B cell (primary cell): Measurements from ENCODE around the gene FAM131C. TPM values are rescaled to one million over a fixed set of nuclear protein-coding genes. Genes with fewer than 3 reads are reported as not detected.

Source experiments
- ATAC-seq: fragments of 200-7000 bp; cut with Tn5 transposase; one replicate; pipeline ENCODE4 v1.10.0; 2021; ENCODE audit warnings: low read depth, mild to moderate bottlenecking, moderate number of reproducible peaks, moderate library complexity
- CTCF ChIA-PET: fragments of 350-600 bp; sonication (Branson Sonifier 250); formaldehyde crosslinking; loops from one replicate; lab custom pipeline; 2021; ENCODE audit warnings: antibody characterized with exemption, inconsistent platforms; lab: Charles Lee
- POLR2A ChIA-PET: fragments of 350-600 bp; sonication (Branson Sonifier 250); formaldehyde crosslinking; loops from one replicate; lab custom pipeline; 2021; ENCODE audit warnings: antibody characterized with exemption; lab: Charles Lee
- DNase-seq: peaks from one replicate; pipeline ENCODE4 v3.0.0; 2013
- H2AFZ ChIP-seq: 2 replicates; pipeline ENCODE4 v1.6.1; 2012; ENCODE audit warnings: mild to moderate bottlenecking, low read depth, low read length; ENCODE audit not compliant: insufficient read depth, poor library complexity, severe bottlenecking
- H3K27ac ChIP-seq, 2 donors: 1 replicate in 1 of 2; 2 replicates in 1 of 2; pipeline ENCODE4 v1.5.1; 2012 to 2013; ENCODE audit warnings: low read length in 2 of 2, mild to moderate bottlenecking in 2 of 2, moderate library complexity in 1 of 2
- H3K27me3 ChIP-seq, 4 experiments: fragments of 200-600 bp in 1 of 4; sonication (generic) in 1 of 4; replicated peaks in 1 of 4; 1 replicate in 2 of 4; 2 replicates in 2 of 4; pipeline versions ENCODE4 v1.6.1 to v1.7.0; 2013 to 2016; ENCODE audit warnings: low read length in 3 of 4, mild to moderate bottlenecking in 2 of 4, mixed read lengths in 1 of 4, moderate library complexity in 1 of 4; ENCODE audit not compliant: insufficient read depth in 4 of 4, control insufficient read depth in 3 of 4; ENCODE audit errors: control extremely low read depth in 1 of 4
- H3K36me3 ChIP-seq, 2 experiments: replicated peaks in 1 of 2; 1 replicate in 1 of 2; 2 replicates in 1 of 2; pipeline versions ENCODE4 v1.6.1 to v1.7.1; 2013; ENCODE audit warnings: low read length in 1 of 2; ENCODE audit not compliant: insufficient read depth in 2 of 2, control insufficient read depth in 1 of 2; ENCODE audit errors: control extremely low read depth in 1 of 2, extremely low read depth in 1 of 2
- H3K4me1 ChIP-seq, 2 donors: fragments of 200-600 bp in 1 of 2; sonication (generic) in 1 of 2; 1 replicate in 1 of 2; 2 replicates in 1 of 2; pipeline versions ENCODE4 v1.5.1 to v1.6.1; 2013 to 2017; ENCODE audit warnings: low read length in 2 of 2; ENCODE audit not compliant: control insufficient read depth in 2 of 2, insufficient read depth in 2 of 2
- H3K4me2 ChIP-seq: replicated peaks from 2 replicates; pipeline ENCODE3; 2012; ENCODE audit warnings: mild to moderate bottlenecking, low read depth, low read length; ENCODE audit not compliant: poor library complexity, severe bottlenecking
- H3K4me3 ChIP-seq, 5 experiments: fragments of 200-600 bp in 1 of 5; sonication (generic) in 1 of 5; 1 replicate in 3 of 5; 2 replicates in 2 of 5; pipeline versions ENCODE4 v1.5.1 to v1.7.0; 2011 to 2016; ENCODE audit warnings: low read length in 4 of 5, mild to moderate bottlenecking in 4 of 5, low read depth in 2 of 5, control low read depth in 1 of 5, moderate library complexity in 1 of 5; ENCODE audit not compliant: insufficient read depth in 1 of 5; ENCODE audit errors: control extremely low read depth in 1 of 5, extremely low read depth in 1 of 5
- H3K79me2 ChIP-seq: fragments of 200-600 bp; sonication (generic); one replicate; pipeline ENCODE4 v1.6.0; 2016; ENCODE audit warnings: low read length; ENCODE audit not compliant: control insufficient read depth, insufficient read depth
- H3K9ac ChIP-seq: fragments of 200-600 bp; sonication (generic); 2 replicates; pipeline ENCODE4 v1.6.1; 2017; ENCODE audit warnings: mild to moderate bottlenecking, low read length, moderate library complexity
- H3K9me3 ChIP-seq, 3 donors: one replicate each; pipeline versions ENCODE4 v1.6.1 to v1.7.1; 2013; ENCODE audit warnings: low read length in 2 of 3; ENCODE audit not compliant: control insufficient read depth in 2 of 3, insufficient read depth in 1 of 3; ENCODE audit errors: control extremely low read depth in 1 of 3
- H4K20me1 ChIP-seq: 2 replicates; pipeline ENCODE4 v1.6.0; 2012; ENCODE audit warnings: mild to moderate bottlenecking, low read length; ENCODE audit not compliant: insufficient read depth, control insufficient read depth, poor library complexity, severe bottlenecking
- H3K27ac Mint-ChIP-seq: one replicate; pipeline ENCODE4 v1.8.0; 2021; ENCODE audit warnings: mixed read lengths
- H3K27me3 Mint-ChIP-seq: one replicate; pipeline ENCODE4 v1.8.0; 2021; ENCODE audit warnings: mixed read lengths
- H3K4me1 Mint-ChIP-seq: one replicate; pipeline ENCODE4 v1.8.0; 2021; ENCODE audit warnings: mixed read lengths
- H3K4me3 Mint-ChIP-seq: one replicate; pipeline ENCODE4 v1.8.0; 2021; ENCODE audit warnings: mixed read lengths
- H3K9me3 Mint-ChIP-seq: one replicate; pipeline ENCODE4 v1.8.0; 2022; ENCODE audit warnings: mixed read lengths; ENCODE audit not compliant: insufficient read depth
- CTCF ChIP-seq: fragments of 200-600 bp; IDR thresholded peaks from one replicate; pipeline ENCODE4 v1.8.0; 2022; ENCODE audit warnings: antibody characterized with exemption, mild to moderate bottlenecking
- EZH2 ChIP-seq: IDR thresholded peaks from 2 replicates; pipeline ENCODE4 v1.6.1; 2012; ENCODE audit warnings: borderline replicate concordance, low read depth, mild to moderate bottlenecking, moderate library complexity, low read length; ENCODE audit not compliant: insufficient read depth, poor library complexity, severe bottlenecking
- WGBS: methylation state at CpG from one replicate; pipeline ENCODE4 v1.1.5; 2013; ENCODE audit warnings: missing lambda C conversion rate; ENCODE audit not compliant: insufficient coverage; 5-methylcytosine and 5-hydroxymethylcytosine counted together
- intact Hi-C: fragments of 100-400 bp; cut with micrococcal nuclease; formaldehyde crosslinking; loops from one replicate; pipeline ENCODE4 v1.10.0; 2022
- polyA plus RNA-seq: library from polyadenylated mRNA; depleted of rRNA; stranded (reverse); fragments of >200 nt; gene quantifications from 2 replicates; pipeline ENCODE4 v1.2.3, GENCODE V29; 2012
- total RNA-seq, 2 donors: library from RNA; stranded (reverse); fragments of 120-200 nt in 1 of 2; gene quantifications; 1 replicate in 1 of 2; 2 replicates in 1 of 2; pipeline versions ENCODE4 v1.2.3 to v1.2.4, GENCODE V29; 2013 to 2022

The FAM131C gene
- total and polyA plus RNA-seq, 2 donors (not counting 1 experiment from before 2014, with no cell fraction given) = 0.37 TPM; not detected in 1

DNA sequence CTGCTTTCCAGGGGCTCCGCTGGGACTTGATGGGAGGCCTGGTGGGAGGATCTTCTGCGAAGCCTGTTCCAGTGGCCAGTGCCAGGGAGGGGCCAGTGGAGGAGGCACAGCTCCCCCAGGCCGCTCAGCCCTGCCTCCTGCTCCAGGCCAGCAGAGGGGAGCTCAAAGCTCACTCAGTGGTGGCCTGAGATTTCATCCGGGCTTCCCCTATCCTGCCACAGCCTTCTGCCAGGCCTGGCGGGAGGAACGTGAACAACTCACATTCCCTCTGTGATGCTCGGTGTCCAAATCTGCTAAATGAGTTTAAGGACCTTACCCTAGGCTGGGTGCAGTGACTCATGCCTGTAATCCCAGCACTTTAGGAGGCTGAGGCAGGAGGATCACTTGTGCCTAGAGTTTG, 26.6 kb downstream of the FAM131C start:
- H3K27me3 ChIP-seq = peaks cover 0 to 12% (median 0%) of the 10 kb centered on the region in 4 experiments
- CTCF ChIA-PET = no interaction called here
- POLR2A ChIA-PET = interaction anchor here (1.0 kb wide), 1 partner anchor 203 kb away, joined by 5 read pairs; no protein-coding TSS in a partner anchor
- H3K79me2 ChIP-seq = no peaks in the 10 kb centered on the region
- no peaks in the 10 kb centered on the region for H3K36me3 ChIP-seq
- TF ChIP-seq CTCF = no peak
- no peak for TF ChIP-seq EZH2
- no peak overlapping the region for H3K9ac ChIP-seq
- no peak for DNase-seq
- peaks cover 7% of the 10 kb centered on the region for H3K4me1 Mint-ChIP-seq
- 81% methylated on average over 7 of the region's 7 CpGs for WGBS
- no peaks in the 10 kb centered on the region for H3K9me3 ChIP-seq
- ATAC-seq = no peak
- H3K4me3 ChIP-seq = no peak overlapping the region
- H3K27me3 Mint-ChIP-seq = peaks cover 10% of the 10 kb centered on the region
- H2AFZ ChIP-seq = no peak overlapping the region
- intact Hi-C loops = no loop called here
- H3K27ac Mint-ChIP-seq = no peak overlapping the region
- H3K4me2 ChIP-seq = no peak overlapping the region
- H3K4me3 Mint-ChIP-seq = no peak overlapping the region
- no peaks in the 10 kb centered on the region for H4K20me1 ChIP-seq
- peaks cover 7 to 8% of the 10 kb centered on the region in 2 donors for H3K4me1 ChIP-seq
- H3K9me3 Mint-ChIP-seq = no peaks in the 10 kb centered on the region
- H3K27ac ChIP-seq = no peak overlapping the region

- Mint-ChIP-seq H3K27me3 (peaks cover 4% of the 10 kb centered on the region), H3K27ac (no peak overlapping the region), H3K4me1 (peaks cover 5% of the 10 kb centered on the region), H3K9me3 (no peaks in the 10 kb centered on the region), H3K4me3 (no peak overlapping the region)
- ATAC-seq (no peak), DNase-seq (no peak)
- ChIA-PET POLR2A (no interaction called here), CTCF (interaction anchor here (1.0 kb wide), 1 partner anchor 12 kb away, joined by 4 read pairs; no protein-coding TSS in a partner anchor)
- Histone ChIP-seq H3K4me1 (peaks cover 4 to 7% of the 10 kb centered on the region in 2 donors), H4K20me1 (no peaks in the 10 kb centered on the region), H3K4me2 (no peak overlapping the region), H2AFZ (no peak overlapping the region), H3K4me3 (no peak overlapping the region), H3K9me3 (no peaks in the 10 kb centered on the region), H3K27me3 (peaks cover 0 to 7% (median 0%) of the 10 kb centered on the region in 4 experiments), H3K9ac (no peak overlapping the region), H3K79me2 (no peaks in the 10 kb centered on the region), H3K36me3 (no peaks in the 10 kb centered on the region), H3K27ac (no peak overlapping the region)
- no peak for TF ChIP-seq EZH2
- intact Hi-C loops = loop anchor here (2.0 kb wide), 1 partner anchor 23 kb away; no protein-coding TSS in a partner anchor
- WGBS = 94% methylated on average over 5 of the region's 5 CpGs
These were observed 29.5 kb downstream of the FAM131C start for GRCh38 chr1:16043950-16044349.
